IMR-90 (cell line): Measurements from ENCODE around the gene GPD1. TPM values are rescaled to one million over a fixed set of nuclear protein-coding genes. Genes with fewer than 3 reads are reported as not detected.

Experiments used
- ATAC-seq: fragments of 200-7000 bp; cut with Tn5 transposase; 2 replicates; pipeline ENCODE4 v1.9.1; 2020; ENCODE audit warnings: low read depth, mild to moderate bottlenecking, moderate library complexity
- BruUV-seq: library from RNA; stranded (reverse); fragments of 400-500 nt; replicated peaks from 2 replicates; lab custom pipeline; 2021; lab: Mats Ljungman, UMichigan
- CTCF ChIA-PET: fragments of 300-600 bp; formaldehyde crosslinking; extraction: SDS; loops from one replicate; lab custom pipeline; 2021; ENCODE audit warnings: antibody characterized with exemption; lab: Yijun Ruan, JAX
- POLR2A ChIA-PET: fragments of 300-600 bp; sonication (Branson Sonifier 250); formaldehyde crosslinking; loops from one replicate; lab custom pipeline; 2022; ENCODE audit warnings: antibody characterized with exemption; ENCODE audit not compliant: unreplicated experiment; lab: Charles Lee
- DNase-seq: peaks from one replicate; pipeline ENCODE4 v3.0.0; 2013
- H2AFZ ChIP-seq: replicated peaks from 2 replicates; pipeline ENCODE3; 2013; ENCODE audit warnings: low read length, mild to moderate bottlenecking; ENCODE audit not compliant: poor library complexity
- H2AK5ac ChIP-seq: 2 replicates; pipeline ENCODE4 v1.6.1; 2013; ENCODE audit warnings: low read depth, low read length, inconsistent platforms
- H2AK9ac ChIP-seq: replicated peaks from 2 replicates; pipeline ENCODE3; 2013; ENCODE audit warnings: mild to moderate bottlenecking, low read depth, low read length, moderate library complexity; ENCODE audit not compliant: poor library complexity
- H2BK120ac ChIP-seq: 2 replicates; pipeline ENCODE4 v1.6.1; 2013; ENCODE audit warnings: low read depth, low read length, inconsistent platforms
- H2BK15ac ChIP-seq: 3 replicates; pipeline ENCODE4 v1.6.1; 2013; ENCODE audit warnings: low read depth, low read length, inconsistent platforms
- H2BK20ac ChIP-seq: 2 replicates; pipeline ENCODE4 v1.6.1; 2013; ENCODE audit warnings: low read depth, mild to moderate bottlenecking, inconsistent platforms, low read length, moderate library complexity
- H2BK5ac ChIP-seq: 2 replicates; pipeline ENCODE4 v1.6.1; 2013; ENCODE audit warnings: mild to moderate bottlenecking, low read depth, low read length, inconsistent platforms; ENCODE audit not compliant: poor library complexity, severe bottlenecking
- H3K14ac ChIP-seq: replicated peaks from 2 replicates; pipeline ENCODE4 v1.6.1; 2013; ENCODE audit warnings: low read depth, low read length, inconsistent platforms
- H3K18ac ChIP-seq: 2 replicates; pipeline ENCODE4 v1.6.1; 2013; ENCODE audit warnings: low read depth, low read length, control low read depth
- H3K23ac ChIP-seq: 2 replicates; pipeline ENCODE4 v1.6.1; 2013; ENCODE audit warnings: low read depth, low read length, inconsistent platforms
- H3K27ac ChIP-seq: 2 replicates; pipeline ENCODE4 v1.5.1; 2013; ENCODE audit warnings: mild to moderate bottlenecking, control low read depth, low read length; ENCODE audit not compliant: insufficient read depth
- H3K27me3 ChIP-seq: 2 replicates; pipeline ENCODE4 v1.6.1; 2013; ENCODE audit warnings: low read length; ENCODE audit not compliant: control insufficient read depth, insufficient read depth
- H3K36me3 ChIP-seq: 2 replicates; pipeline ENCODE4 v1.6.1; 2013; ENCODE audit warnings: low read length, mixed read lengths; ENCODE audit not compliant: control insufficient read depth, insufficient read depth
- H3K4ac ChIP-seq: 2 replicates; pipeline ENCODE4 v1.6.1; 2013; ENCODE audit warnings: low read depth, low read length, inconsistent platforms
- H3K4me1 ChIP-seq: 2 replicates; pipeline ENCODE4 v1.6.1; 2013; ENCODE audit warnings: low read length, mixed read lengths; ENCODE audit not compliant: control insufficient read depth, insufficient read depth
- H3K4me2 ChIP-seq: 2 replicates; pipeline ENCODE4 v1.6.1; 2013; ENCODE audit warnings: low read depth, mild to moderate bottlenecking, control low read depth, low read length, moderate library complexity
- H3K4me3 ChIP-seq: 2 replicates; pipeline ENCODE4 v1.5.1; 2013; ENCODE audit warnings: low read depth, mild to moderate bottlenecking, control low read depth, low read length, moderate library complexity; ENCODE audit not compliant: insufficient read depth
- H3K56ac ChIP-seq: 2 replicates; pipeline ENCODE4 v1.6.1; 2013; ENCODE audit warnings: low read length, inconsistent platforms; ENCODE audit not compliant: insufficient read depth; ENCODE audit errors: extremely low read depth
- H3K79me1 ChIP-seq, 2 experiments: 2 replicates each; pipeline ENCODE4 v1.6.1; 2013; ENCODE audit warnings: low read length in 2 of 2, inconsistent platforms in 1 of 2, low read depth in 1 of 2
- H3K9ac ChIP-seq: 2 replicates; pipeline ENCODE4 v1.6.1; 2013; ENCODE audit warnings: low read depth, low read length, control low read depth
- H3K9me1 ChIP-seq: 2 replicates; pipeline ENCODE4 v1.6.1; 2013; ENCODE audit warnings: low read length, inconsistent platforms; ENCODE audit not compliant: insufficient read depth
- H3K9me3 ChIP-seq: 2 replicates; pipeline ENCODE4 v1.6.1; 2013; ENCODE audit warnings: low read length; ENCODE audit not compliant: control insufficient read depth, insufficient read depth
- H4K20me1 ChIP-seq: 2 replicates; pipeline ENCODE4 v1.6.1; 2013; ENCODE audit warnings: low read length, inconsistent platforms; ENCODE audit not compliant: insufficient read depth
- H4K5ac ChIP-seq: 2 replicates; pipeline ENCODE4 v1.6.1; 2013; ENCODE audit warnings: mild to moderate bottlenecking, low read depth, low read length, control low read depth
- H4K8ac ChIP-seq, 2 experiments: 2 replicates each; pipeline ENCODE4 v1.6.1; 2013; ENCODE audit warnings: low read depth in 2 of 2, low read length in 2 of 2, control low read depth in 1 of 2, inconsistent platforms in 1 of 2
- H4K91ac ChIP-seq: 2 replicates; pipeline ENCODE4 v1.6.1; 2013; ENCODE audit warnings: low read depth, low read length, inconsistent platforms; ENCODE audit not compliant: insufficient read depth
- BHLHE40 ChIP-seq: fragments of 150-350 bp; IDR thresholded peaks from 2 replicates; pipeline ENCODE4 v1.6.1; 2016; ENCODE audit warnings: mild to moderate bottlenecking, low read depth, low read length
- CEBPB ChIP-seq: IDR thresholded peaks from 2 replicates; pipeline ENCODE4 v1.6.1; 2012; ENCODE audit warnings: low read depth, low read length, improper control_type of control experiment
- CHD1 ChIP-seq: IDR thresholded peaks from 2 replicates; pipeline ENCODE4 v1.6.1; 2012; ENCODE audit warnings: low read depth, low read length, improper control_type of control experiment
- CTCF ChIP-seq: conservative IDR thresholded peaks from 2 replicates; pipeline ENCODE4 v1.5.1; 2012; ENCODE audit warnings: mild to moderate bottlenecking, low read depth, low read length, improper control_type of control experiment
- FOS ChIP-seq: fragments of 150-350 bp; IDR thresholded peaks from 2 replicates; pipeline ENCODE4 v1.6.1; 2016; ENCODE audit warnings: low read depth, low read length
- MAFK ChIP-seq: IDR thresholded peaks from 2 replicates; pipeline ENCODE4 v1.6.1; 2012; ENCODE audit warnings: low read depth, low read length, improper control_type of control experiment
- MAZ ChIP-seq: IDR thresholded peaks from 2 replicates; pipeline ENCODE4 v1.6.1; 2012; ENCODE audit warnings: low read depth, mild to moderate bottlenecking, low read length, improper control_type of control experiment, moderate library complexity, borderline replicate concordance
- NFE2L2 ChIP-seq: fragments of 150-350 bp; IDR thresholded peaks from 2 replicates; pipeline ENCODE4 v1.6.1; 2016; ENCODE audit warnings: low read depth, mild to moderate bottlenecking, low read length
- POLR2A ChIP-seq: IDR thresholded peaks from 2 replicates; pipeline ENCODE4 v1.6.1; 2012; ENCODE audit warnings: mild to moderate bottlenecking, low read depth, low read length
- RAD21 ChIP-seq: IDR thresholded peaks from 2 replicates; pipeline ENCODE4 v1.6.1; 2012; ENCODE audit warnings: low read length, improper control_type of control experiment
- RCOR1 ChIP-seq: IDR thresholded peaks from 2 replicates; pipeline ENCODE4 v1.6.1; 2012; ENCODE audit warnings: mild to moderate bottlenecking, low read length, improper control_type of control experiment; ENCODE audit not compliant: insufficient replicate concordance
- RFX5 ChIP-seq: IDR thresholded peaks from 2 replicates; pipeline ENCODE4 v1.8.0; 2012; ENCODE audit warnings: low read depth, mild to moderate bottlenecking, low read length, moderate library complexity
- SMC3 ChIP-seq: fragments of 150-350 bp; IDR thresholded peaks from 2 replicates; pipeline ENCODE4 v1.6.1; 2016; ENCODE audit warnings: low read depth, mild to moderate bottlenecking, antibody characterized with exemption, low read length, moderate library complexity
- WGBS, 2 experiments: methylation state at CpG; one replicate each; pipeline versions ENCODE4 v1.1.5 to v1.1.7; 2013; ENCODE audit warnings: missing lambda C conversion rate in 2 of 2; ENCODE audit not compliant: insufficient read length in 1 of 2; ENCODE audit errors: extremely low coverage in 2 of 2; 5-methylcytosine and 5-hydroxymethylcytosine counted together
- dilution Hi-C: fragments of 300-500 bp; cut with HindIII; formaldehyde crosslinking; loops from one replicate; pipeline ENCODE4 v1.14.3; 2018; ENCODE audit warnings: low sequenced_read_pairs; ENCODE audit not compliant: unreplicated experiment
- in situ Hi-C: fragments of 300-500 bp; cut with MboI; formaldehyde crosslinking; loops from 3 replicates; pipeline ENCODE4 v1.14.3; 2019; ENCODE audit warnings: low sequenced_read_pairs, inconsistent platforms, mixed read lengths
- intact Hi-C: fragments of 100-400 bp; cut with micrococcal nuclease; formaldehyde crosslinking; loops from 2 replicates; pipeline ENCODE4 v1.10.0; 2022
- polyA plus RNA-seq, 3 experiments: library from polyadenylated mRNA; depleted of rRNA; stranded (reverse); fragments of >200 nt; gene quantifications; 2 replicates each; pipeline ENCODE4 v1.2.3, GENCODE V29; 2012; ENCODE audit warnings: low replicate concordance in 1 of 3
- total RNA-seq: library from RNA; depleted of rRNA; stranded (reverse); fragments of >200 nt; gene quantifications from 2 replicates; pipeline ENCODE4 v1.2.3, GENCODE V29; 2012
- TF ChIP-seq, protein P1 (sequence below): fragments of 150-350 bp; IDR thresholded peaks from 2 replicates; pipeline ENCODE4 v1.6.1; 2017; ENCODE audit warnings: mild to moderate bottlenecking, antibody characterized with exemption, low read length, low read depth
- TF ChIP-seq, protein P2 (sequence below): fragments of 150-350 bp; IDR thresholded peaks from 2 replicates; pipeline ENCODE4 v1.6.1; 2016; ENCODE audit warnings: low read depth, mild to moderate bottlenecking, low read length, moderate library complexity, borderline replicate concordance

Gene GPD1
- total and polyA plus RNA-seq, 2 of the 4 experiments (the other 2 are of a cell fraction): 0.05 to 0.18 TPM

DNA sequence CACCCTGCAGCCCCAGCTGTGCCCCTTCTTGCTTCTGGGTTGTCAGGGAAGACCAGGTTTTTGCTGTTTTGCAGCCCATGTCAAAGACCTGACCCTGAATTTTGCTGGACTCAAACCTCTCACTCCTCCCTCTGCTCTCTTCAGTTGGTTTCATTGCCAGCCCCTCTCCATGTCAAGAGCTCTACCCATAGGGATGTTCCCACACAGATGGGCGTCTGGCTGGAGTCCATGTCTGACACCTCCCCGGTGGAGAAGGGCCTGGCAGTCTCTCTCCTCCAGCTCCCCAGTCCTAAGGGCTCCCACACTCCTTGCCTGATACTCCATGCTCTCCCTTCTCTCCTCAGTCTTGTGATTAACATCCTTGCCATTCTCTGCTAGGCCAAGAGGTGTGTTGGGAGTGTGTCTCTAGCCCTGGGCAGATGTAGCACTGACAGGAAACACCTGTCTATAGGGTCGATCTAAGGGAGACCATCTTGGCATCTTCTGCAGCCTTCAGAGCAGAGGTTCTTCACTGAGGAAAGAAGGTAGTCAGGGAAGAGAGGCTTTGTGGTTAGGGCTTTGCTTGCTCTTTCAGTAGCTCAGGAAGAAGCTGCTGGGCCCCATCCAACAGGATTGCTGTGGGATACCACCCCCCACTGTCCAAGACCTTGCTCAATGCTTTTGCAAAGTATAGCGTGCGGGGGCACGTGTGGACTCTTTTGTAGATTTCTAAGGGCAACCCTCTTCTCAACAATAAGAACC, 41.7 kb upstream of the GPD1 start:
- Histone ChIP-seq H3K4ac (no peak overlapping the region), H2BK15ac (no peak overlapping the region), H2AK9ac (no peak overlapping the region), H3K9me1 (0 out of 2 replicates have a peak, but pooled peaks cover 7% of the 10 kb centered on the region), H4K8ac (no peak overlapping the region), H2BK20ac (no peak overlapping the region), H2BK5ac (no peak overlapping the region), H3K4me3 (no peak overlapping the region), H2AFZ (peak overlapping the region; percentile 34), H3K27me3 (no peaks in the 10 kb centered on the region), H4K5ac (no peak overlapping the region), H3K4me2 (no peak overlapping the region), H3K23ac (no peak overlapping the region), H2AK5ac (peak overlapping the region; percentile 9; the same call in 1 of the 2 replicates), H3K4me1 (peaks cover 13% of the 10 kb centered on the region), H3K27ac (no peak overlapping the region), H3K79me1 (no peaks in the 10 kb centered on the region), H3K9ac (no peak overlapping the region), H4K20me1 (no peaks in the 10 kb centered on the region; the same call in 1 of the 2 replicates), H3K9me3 (no peaks in the 10 kb centered on the region), H3K56ac (no peak overlapping the region), H2BK120ac (no peak overlapping the region), H3K14ac (no peak overlapping the region), H3K18ac (no peak overlapping the region), H4K91ac (no peak overlapping the region), H3K36me3 (0 out of 2 replicates have a peak, but pooled peaks cover 3% of the 10 kb centered on the region)
- in situ Hi-C loops: no loop called here
- ChIA-PET POLR2A (interaction anchor here (1.0 kb wide), 1 partner anchor 22 kb away, joined by 3 read pairs; no protein-coding TSS in a partner anchor), CTCF (interaction anchor here (0.5 to 1.5 kb wide), 5 partner anchors 8 to 73 kb away, joined by 3 to 5 read pairs (median 3); partner anchors contain the start of gene COX14)
- no peak for ATAC-seq
- intact Hi-C loops: no loop called here
- DNase-seq: peak; percentile 19
- 86% methylated on average over 1 of the region's 6 CpGs; no CpG with 5 or more reads in 1 of the 2 experiments for WGBS, 2 experiments
- dilution Hi-C loops: no loop called here
- BruUV-seq: no TSS peak
- TF ChIP-seq FOS (no peak), SMC3 (no peak), RAD21 (no peak), RCOR1 (no peak), MAFK (no peak), MAZ (no peak), POLR2A (no peak), CEBPB (no peak), BHLHE40 (no peak), CTCF (no peak), RFX5 (no peak), CHD1 (no peak), NFE2L2 (no peak)
- TF ChIP-seq, protein P1, sequence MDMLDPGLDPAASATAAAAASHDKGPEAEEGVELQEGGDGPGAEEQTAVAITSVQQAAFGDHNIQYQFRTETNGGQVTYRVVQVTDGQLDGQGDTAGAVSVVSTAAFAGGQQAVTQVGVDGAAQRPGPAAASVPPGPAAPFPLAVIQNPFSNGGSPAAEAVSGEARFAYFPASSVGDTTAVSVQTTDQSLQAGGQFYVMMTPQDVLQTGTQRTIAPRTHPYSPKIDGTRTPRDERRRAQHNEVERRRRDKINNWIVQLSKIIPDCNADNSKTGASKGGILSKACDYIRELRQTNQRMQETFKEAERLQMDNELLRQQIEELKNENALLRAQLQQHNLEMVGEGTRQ: no peak
- TF ChIP-seq, protein P2, sequence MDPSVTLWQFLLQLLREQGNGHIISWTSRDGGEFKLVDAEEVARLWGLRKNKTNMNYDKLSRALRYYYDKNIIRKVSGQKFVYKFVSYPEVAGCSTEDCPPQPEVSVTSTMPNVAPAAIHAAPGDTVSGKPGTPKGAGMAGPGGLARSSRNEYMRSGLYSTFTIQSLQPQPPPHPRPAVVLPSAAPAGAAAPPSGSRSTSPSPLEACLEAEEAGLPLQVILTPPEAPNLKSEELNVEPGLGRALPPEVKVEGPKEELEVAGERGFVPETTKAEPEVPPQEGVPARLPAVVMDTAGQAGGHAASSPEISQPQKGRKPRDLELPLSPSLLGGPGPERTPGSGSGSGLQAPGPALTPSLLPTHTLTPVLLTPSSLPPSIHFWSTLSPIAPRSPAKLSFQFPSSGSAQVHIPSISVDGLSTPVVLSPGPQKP: no peak
